Loucy (cell line): Measurements from ENCODE around the gene TMED7.

Source experiments
- EZH2phosphoT487 ChIP-seq: fragments of 200-600 bp; IDR thresholded peaks from 2 replicates; pipeline ENCODE4 v1.6.1; 2018; ENCODE audit warnings: antibody characterized with exemption, mild to moderate bottlenecking, moderate library complexity, borderline replicate concordance
- TF ChIP-seq, protein P1 (sequence below): fragments of 200-600 bp; sonication (generic); conservative IDR thresholded peaks from 2 replicates; pipeline ENCODE4 v1.5.1; 2014; ENCODE audit warnings: mild to moderate bottlenecking, antibody characterized with exemption, low read length

DNA sequence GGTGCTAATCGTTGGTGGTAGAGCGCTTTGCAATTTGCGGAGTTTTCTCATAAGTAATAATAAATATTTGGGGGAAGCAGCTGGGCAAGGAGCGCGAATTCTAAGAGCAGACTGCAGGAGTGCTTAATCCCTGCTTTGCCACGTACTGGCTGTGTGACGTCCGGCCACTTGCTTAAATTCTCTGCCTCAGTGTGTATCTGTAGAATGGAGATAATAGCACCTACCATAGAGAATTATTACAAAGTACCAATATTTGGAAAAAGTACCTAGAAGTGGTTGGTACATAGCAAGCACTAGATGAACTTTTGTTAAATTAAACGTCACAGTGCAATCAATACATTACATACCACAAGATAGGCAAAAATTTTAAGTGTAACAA lies 598 bp upstream of the TMED7 start:
- TF ChIP-seq, protein P1, sequence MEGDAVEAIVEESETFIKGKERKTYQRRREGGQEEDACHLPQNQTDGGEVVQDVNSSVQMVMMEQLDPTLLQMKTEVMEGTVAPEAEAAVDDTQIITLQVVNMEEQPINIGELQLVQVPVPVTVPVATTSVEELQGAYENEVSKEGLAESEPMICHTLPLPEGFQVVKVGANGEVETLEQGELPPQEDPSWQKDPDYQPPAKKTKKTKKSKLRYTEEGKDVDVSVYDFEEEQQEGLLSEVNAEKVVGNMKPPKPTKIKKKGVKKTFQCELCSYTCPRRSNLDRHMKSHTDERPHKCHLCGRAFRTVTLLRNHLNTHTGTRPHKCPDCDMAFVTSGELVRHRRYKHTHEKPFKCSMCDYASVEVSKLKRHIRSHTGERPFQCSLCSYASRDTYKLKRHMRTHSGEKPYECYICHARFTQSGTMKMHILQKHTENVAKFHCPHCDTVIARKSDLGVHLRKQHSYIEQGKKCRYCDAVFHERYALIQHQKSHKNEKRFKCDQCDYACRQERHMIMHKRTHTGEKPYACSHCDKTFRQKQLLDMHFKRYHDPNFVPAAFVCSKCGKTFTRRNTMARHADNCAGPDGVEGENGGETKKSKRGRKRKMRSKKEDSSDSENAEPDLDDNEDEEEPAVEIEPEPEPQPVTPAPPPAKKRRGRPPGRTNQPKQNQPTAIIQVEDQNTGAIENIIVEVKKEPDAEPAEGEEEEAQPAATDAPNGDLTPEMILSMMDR: no peak
- no peak for TF ChIP-seq EZH2phosphoT487
